NK-92 treated with Interleukin-12 subunit alpha and Interleukin-12 subunit beta, amount 100 ng/mL, for 24 hours (cell line): ENCODE data around the gene ZNF287.

Source experiments
- DNase-seq: peaks from one replicate; lab custom pipeline; 2025; lab: John Stamatoyannopoulos, UW

Gene ZNF287

DNA sequence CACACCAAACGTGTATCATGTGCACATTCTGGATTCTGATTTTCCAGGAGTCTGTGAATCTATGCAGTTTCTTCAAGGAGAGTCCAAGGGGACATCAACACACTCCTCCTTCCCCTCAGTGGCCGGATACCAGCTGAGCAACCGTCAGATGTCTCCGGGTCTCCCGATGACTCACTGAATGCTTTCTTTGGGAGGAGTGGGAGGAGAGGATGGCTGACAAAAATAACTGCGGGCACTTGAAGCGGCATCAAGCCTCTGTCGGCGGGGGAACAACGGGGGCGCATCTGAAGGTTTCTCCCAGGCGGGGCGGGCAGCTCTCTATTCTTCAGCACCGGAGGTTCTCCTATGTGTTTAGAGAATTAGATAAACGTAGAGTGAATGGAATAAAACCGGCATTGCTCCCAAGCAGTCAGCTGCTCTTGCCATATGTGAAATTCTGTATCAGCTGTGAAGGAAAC, 52.4 kb downstream of the ZNF287 start:
- no peak for DNase-seq

DNA sequence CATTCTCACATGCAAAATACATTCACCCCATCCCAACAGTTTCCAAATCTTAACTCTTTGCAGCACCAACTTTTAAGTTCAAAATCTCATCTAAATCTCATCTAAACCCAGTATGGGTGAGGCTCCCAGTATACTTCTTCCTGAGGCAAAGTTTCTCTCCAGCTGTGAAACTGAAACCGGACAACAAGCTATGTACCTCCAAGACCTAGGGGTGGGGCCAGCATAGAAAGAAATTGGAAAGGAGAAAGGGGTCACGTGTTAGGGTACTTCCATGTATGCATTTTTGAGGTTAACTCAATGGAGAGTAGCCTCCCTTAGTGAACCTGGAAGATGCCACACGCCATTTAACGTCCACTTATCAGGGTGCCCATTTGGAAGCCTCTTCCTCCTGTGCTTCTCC, 53.1 kb downstream of the ZNF287 start:
- no peak for DNase-seq

DNA sequence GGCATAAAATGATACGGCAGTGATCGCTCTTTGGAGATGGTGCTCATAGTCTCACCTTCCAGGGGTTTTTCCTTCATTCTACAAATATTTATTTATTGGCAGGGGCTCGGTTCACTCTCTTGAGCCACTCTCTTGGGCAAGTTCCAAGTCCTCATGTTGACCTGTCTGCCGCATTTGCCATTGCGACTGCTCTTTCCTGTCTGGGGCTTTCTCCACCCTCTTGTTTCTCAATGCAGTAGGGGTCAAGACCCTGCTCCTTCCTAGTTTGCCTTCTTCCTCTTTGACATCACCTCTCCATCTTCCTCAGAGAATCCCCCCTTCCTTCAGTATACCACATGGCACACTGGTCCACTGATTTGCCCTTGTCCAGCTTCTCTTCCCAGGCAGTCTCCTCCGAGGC, 55.1 kb downstream of the ZNF287 start:
- DNase-seq = no peak

DNA sequence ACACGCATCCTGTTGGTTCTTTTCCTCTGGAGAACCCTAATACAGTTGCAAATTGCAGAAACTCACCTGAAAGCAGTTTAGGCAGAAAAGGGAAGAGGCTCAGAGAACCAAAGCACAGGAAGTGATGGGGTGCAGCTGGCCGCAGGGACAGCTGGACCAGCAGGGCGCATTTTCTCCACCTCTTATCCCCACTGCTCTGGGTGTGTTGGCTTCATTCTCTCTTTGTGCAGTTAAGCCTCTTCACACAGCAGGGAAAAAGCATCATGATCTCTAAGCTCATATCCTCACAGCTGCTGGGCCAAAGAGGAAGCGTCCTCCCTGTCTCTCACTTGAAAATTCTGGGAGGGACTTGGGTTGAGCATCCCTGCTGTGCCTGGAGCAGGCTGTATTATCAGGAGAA, 57.0 kb downstream of the ZNF287 start:
- DNase-seq = no peak

DNA sequence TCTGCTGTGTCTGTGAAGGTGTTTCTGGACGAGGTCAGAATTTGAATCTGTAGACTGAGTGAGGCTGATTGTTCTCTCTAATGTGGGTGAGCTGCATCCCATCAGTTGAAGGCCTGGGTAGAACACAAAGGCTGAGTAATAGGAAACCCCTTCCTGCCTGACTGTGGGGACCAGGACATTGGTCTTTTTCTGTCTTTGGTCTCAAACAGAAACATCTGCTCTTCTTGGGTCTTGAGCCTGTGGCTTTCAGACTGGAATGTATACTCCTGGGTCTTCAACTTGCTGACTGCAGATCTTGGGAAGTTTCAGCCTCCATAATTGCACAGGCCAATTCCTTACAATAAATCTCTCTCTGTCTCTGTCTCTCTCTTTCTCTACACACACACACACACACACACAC, 57.4 kb downstream of the ZNF287 start:
- DNase-seq = no peak

DNA sequence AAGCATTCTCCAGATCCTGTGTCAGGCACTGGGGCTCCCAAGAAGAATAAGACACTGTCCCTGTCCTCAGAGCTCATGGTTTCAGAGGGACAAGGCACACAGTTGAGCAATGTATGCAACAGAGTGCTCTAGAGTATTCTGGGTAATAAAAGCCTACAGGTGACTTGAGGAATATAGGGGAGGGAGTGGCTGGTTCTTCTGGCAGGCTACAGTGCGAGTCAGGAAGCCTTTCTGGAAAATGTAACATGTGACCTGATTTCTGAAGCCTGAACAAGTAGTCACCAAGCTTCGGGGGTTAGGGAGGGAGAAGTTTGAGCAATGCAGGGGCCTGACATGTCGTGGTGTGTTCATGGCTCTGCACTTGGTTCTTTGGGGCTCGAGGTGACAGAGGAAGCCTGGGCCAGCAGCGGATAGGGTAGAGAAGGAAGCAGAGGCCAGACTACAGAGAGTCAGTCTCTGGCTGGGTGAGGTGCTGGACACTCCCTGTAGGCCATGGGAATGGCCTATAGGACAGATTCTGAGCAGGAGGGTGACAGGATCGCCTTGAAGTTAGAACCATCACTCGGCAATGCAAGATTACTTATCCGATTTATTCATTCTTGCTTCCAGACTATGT, 61.0 kb downstream of the ZNF287 start:
- DNase-seq = no peak

DNA sequence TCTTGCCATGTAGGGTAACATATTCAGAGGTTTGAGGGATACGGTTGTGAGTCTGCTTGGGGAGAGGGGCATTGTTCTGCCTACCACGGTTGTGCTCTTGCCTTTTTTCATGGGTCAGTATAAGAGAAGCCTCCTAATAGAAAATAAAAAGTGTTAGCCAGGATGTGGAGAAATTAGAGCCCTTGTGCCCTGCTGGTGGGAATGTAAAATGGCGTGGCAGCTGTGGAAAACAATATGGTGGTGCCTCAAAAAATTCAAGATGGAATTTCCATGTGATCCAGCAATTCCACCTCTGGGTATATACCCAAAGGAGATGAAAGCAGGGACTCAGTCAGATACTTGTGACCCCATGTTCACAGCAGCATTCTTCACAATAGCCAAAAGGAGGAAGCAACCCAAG, 62.8 kb downstream of the ZNF287 start:
- DNase-seq = no peak

DNA sequence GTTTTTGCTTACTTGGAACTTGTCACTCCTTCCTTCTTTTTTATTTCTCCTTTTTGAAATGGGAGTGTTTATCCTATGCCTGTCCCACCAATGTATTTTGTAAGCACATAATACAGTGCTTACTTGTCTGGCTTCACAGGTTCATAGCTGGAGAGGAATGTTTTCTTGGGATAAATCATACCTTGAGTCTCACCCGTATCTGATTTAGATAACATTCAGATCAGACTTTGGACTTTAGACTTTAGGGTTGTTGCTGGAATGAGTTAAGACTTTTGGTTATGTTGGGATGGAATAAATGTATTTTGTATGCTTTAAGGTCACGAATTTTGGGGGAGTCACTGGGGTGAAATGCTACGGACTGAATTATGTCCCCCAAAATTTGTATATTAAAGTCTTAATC, 64.0 kb downstream of the ZNF287 start:
- no peak for DNase-seq
